ENCODE data around the gene MAGI2. TPM values are rescaled to one million over a fixed set of nuclear protein-coding genes. Genes with fewer than 3 reads are reported as not detected.

Gene MAGI2
- total and polyA plus RNA-seq, 2 of the 13 experiments (the other 11 are each of a cell fraction or from before 2014, with no cell fraction given) = 1.5 to 3.8 TPM

GRCh38 chr7:78953726-78954363 is 499.6 kb downstream of the MAGI2 start (continued):
- TF ChIP-seq USF2 (IDR thresholded peaks at IDR 0.05; ENCODE audit: low read depth, low read length) = no peak
- TF ChIP-seq USF2 (CRISPR knock-in tag; IDR thresholded peaks at IDR 0.05; ENCODE audit: borderline replicate concordance) = no peak
- no peak for TF ChIP-seq ZNF704 (CRISPR knock-in tag; IDR thresholded peaks at IDR 0.05; ENCODE audit: borderline replicate concordance)
- TF ChIP-seq NR0B2 (CRISPR knock-in tag; IDR thresholded peaks at IDR 0.05) = no peak
- no peak for TF ChIP-seq SIX4 (CRISPR knock-in tag; IDR thresholded peaks at IDR 0.05)

GRCh38 chr7:78953090-78953489 is 500.4 kb downstream of the MAGI2 start:
- Histone ChIP-seq H2AFZ (ENCODE audit: low read length) (no peak overlapping the region), H3K79me2 (ENCODE audit: insufficient read depth, low read length) (no peaks in the 10 kb centered on the region), H3K36me3 (replicated peaks in 1 of 2; ENCODE audit: control insufficient read depth in 1 of 2, insufficient read depth in 2 of 2, low read length in 2 of 2) (no peaks in the 10 kb centered on the region), H3K4me1 (ENCODE audit: insufficient read depth, low read length) (no peaks in the 10 kb centered on the region), H3K9ac (ENCODE audit: insufficient read depth, low read depth, low read length) (no peak overlapping the region), H3K9me3 (ENCODE audit: low read length) (no peaks in the 10 kb centered on the region), H3K4me2 (ENCODE audit: low read depth, low read length) (no peak overlapping the region), H3K27me3 (ENCODE audit: control insufficient read depth in 1 of 2, insufficient read depth in 2 of 2, low read length in 2 of 2) (no peaks in the 10 kb centered on the region), H4K20me1 (ENCODE audit: insufficient read depth, low read length) (no peaks in the 10 kb centered on the region), H3K4me3 (replicated peaks in 1 of 3; ENCODE audit: insufficient read depth in 1 of 3, low read depth in 2 of 3, low read length in 3 of 3) (no peak overlapping the region), H3K27ac (ENCODE audit: extremely low read length, insufficient read depth, low read length) (no peak overlapping the region)
- CTCF ChIA-PET (ENCODE audit: low intra/inter-chr PET ratio, low total read pairs) = no interaction called here
- ATAC-seq (no peak), FAIRE-seq (no peak), DNase-seq (ENCODE audit: low spot score) (no peak)
- intact Hi-C loops (cut with micrococcal nuclease; ENCODE audit: unreplicated experiment) = no loop called here
- POLR2A ChIA-PET = no interaction called here
- in situ Hi-C loops (cut with HindIII; ENCODE audit: extremely low pct_ligation_motif_present, low pct_unique_long_range_greater_than_20kb) = no loop called here
- 56% methylated on average over 1 of the region's 1 CpG for WGBS (ENCODE audit: low lambda C conversion rate)
- BruUV-seq (replicated peaks) = no TSS peak
- TF ChIP-seq DR1 (CRISPR knock-in tag; IDR thresholded peaks at IDR 0.05) (no peak), CBFB (CRISPR knock-in tag; IDR thresholded peaks at IDR 0.05) (no peak), NR2F1 (CRISPR knock-in tag; IDR thresholded peaks at IDR 0.05) (no peak), RNF219 (CRISPR knock-in tag; IDR thresholded peaks at IDR 0.05) (no peak), TSC22D2 (CRISPR knock-in tag; IDR thresholded peaks at IDR 0.05; ENCODE audit: borderline replicate concordance) (no peak), ARNT2 (CRISPR knock-in tag; IDR thresholded peaks at IDR 0.05; ENCODE audit: low read depth) (no peak), NONO (IDR thresholded peaks at IDR 0.05) (no peak), NONO (CRISPR knock-in tag; conservative IDR thresholded peaks at IDR 0.05) (no peak)
